SK-N-SH treated with all-trans-retinoic acid at 6 μM for 48 hours (cell line): ENCODE measurements around the gene MYL6B.

ENCODE experiments used
- ATAC-seq: fragments of 200-7000 bp; cut with Tn5 transposase; 3 replicates; pipeline ENCODE4 v1.9.1; 2020; ENCODE audit warnings: mild to moderate bottlenecking, moderate library complexity
- ARNTL ChIP-seq: fragments of 450-650 bp; formaldehyde crosslinking; IDR thresholded peaks from 2 replicates; pipeline ENCODE4 v1.5.0; 2020; ENCODE audit warnings: low read depth, mild to moderate bottlenecking, moderate library complexity, borderline replicate concordance
- BACH2 ChIP-seq: fragments of 250-450 bp; sonication (Bioruptor Pico); IDR thresholded peaks from 2 replicates; pipeline ENCODE4 v1.9.0; 2021; ENCODE audit warnings: mild to moderate bottlenecking, borderline replicate concordance
- CREB5 ChIP-seq: fragments of 250-450 bp; sonication (Bioruptor Pico); IDR thresholded peaks from 2 replicates; pipeline ENCODE4 v1.5.1; 2020; ENCODE audit warnings: low read depth, mild to moderate bottlenecking, moderate library complexity
- CSRNP3 ChIP-seq: fragments of 250-450 bp; sonication (Bioruptor Pico); IDR thresholded peaks from 2 replicates; pipeline ENCODE4 v1.5.1; 2021; ENCODE audit warnings: mild to moderate bottlenecking, moderate library complexity
- ESRRG ChIP-seq: fragments of 250-450 bp; sonication (Bioruptor Pico); IDR thresholded peaks from 2 replicates; pipeline ENCODE4 v1.6.1; 2021; ENCODE audit warnings: mild to moderate bottlenecking
- GLIS3 ChIP-seq: fragments of 250-450 bp; sonication (Bioruptor Pico); IDR thresholded peaks from 2 replicates; pipeline ENCODE4 v1.5.0; 2020; ENCODE audit warnings: mild to moderate bottlenecking, moderate library complexity
- OSR1 ChIP-seq: fragments of 250-450 bp; sonication (Bioruptor Pico); IDR thresholded peaks from 2 replicates; pipeline ENCODE4 v1.8.0; 2022; ENCODE audit warnings: moderate library complexity, mild to moderate bottlenecking, inconsistent platforms
- PATZ1 ChIP-seq: fragments of 250-450 bp; sonication (Bioruptor Pico); IDR thresholded peaks from 2 replicates; pipeline ENCODE4 v1.8.0; 2020; ENCODE audit warnings: mild to moderate bottlenecking, moderate library complexity, borderline replicate concordance
- POU6F1 ChIP-seq: fragments of 250-450 bp; sonication (Bioruptor Pico); IDR thresholded peaks from 2 replicates; pipeline ENCODE4 v1.8.0; 2021; ENCODE audit warnings: low read depth, mild to moderate bottlenecking, moderate library complexity, borderline replicate concordance
- PPARA ChIP-seq: fragments of 250-450 bp; sonication (Bioruptor Pico); IDR thresholded peaks from 2 replicates; pipeline ENCODE4 v1.5.0; 2020; ENCODE audit warnings: mild to moderate bottlenecking, borderline replicate concordance
- SNAI2 ChIP-seq: fragments of 250-450 bp; sonication (Bioruptor Pico); IDR thresholded peaks from 2 replicates; pipeline ENCODE4 v1.5.0; 2020; ENCODE audit warnings: mild to moderate bottlenecking, moderate library complexity
- TCF4 ChIP-seq: fragments of 250-450 bp; sonication (Bioruptor Pico); IDR thresholded peaks from 2 replicates; pipeline ENCODE4 v1.8.0; 2021; ENCODE audit warnings: mild to moderate bottlenecking, moderate library complexity, borderline replicate concordance
- TOX ChIP-seq: fragments of 250-450 bp; sonication (Bioruptor Pico); IDR thresholded peaks from 2 replicates; pipeline ENCODE4 v1.8.0; 2021; ENCODE audit warnings: mild to moderate bottlenecking, moderate library complexity, borderline replicate concordance
- TSHZ2 ChIP-seq: fragments of 250-450 bp; sonication (Bioruptor Pico); IDR thresholded peaks from 2 replicates; pipeline ENCODE4 v1.5.0; 2020; ENCODE audit warnings: mild to moderate bottlenecking, moderate library complexity
- ZC3H10 ChIP-seq: fragments of 250-450 bp; sonication (Bioruptor Pico); IDR thresholded peaks from 2 replicates; pipeline ENCODE4 v1.5.1; 2021; ENCODE audit warnings: mild to moderate bottlenecking, moderate library complexity
- ZFP3 ChIP-seq: fragments of 250-450 bp; sonication (Bioruptor Pico); IDR thresholded peaks from 2 replicates; pipeline ENCODE4 v1.5.0; 2020; ENCODE audit warnings: mild to moderate bottlenecking, moderate library complexity
- ZFP30 ChIP-seq: fragments of 450-650 bp; formaldehyde crosslinking; IDR thresholded peaks from 2 replicates; pipeline ENCODE4 v1.5.0; 2022; ENCODE audit warnings: mild to moderate bottlenecking, moderate library complexity
- ZNF70 ChIP-seq: fragments of 450-650 bp; formaldehyde crosslinking; IDR thresholded peaks from 2 replicates; pipeline ENCODE4 v1.5.0; 2020; ENCODE audit warnings: mild to moderate bottlenecking, moderate library complexity
- ZNF8 ChIP-seq: fragments of 450-650 bp; formaldehyde crosslinking; IDR thresholded peaks from 2 replicates; pipeline ENCODE4 v1.5.0; 2020; ENCODE audit warnings: mild to moderate bottlenecking, moderate library complexity

MYL6B gene

GRCh38 chr12:56122637-56123036 lies 29.8 kb upstream of the MYL6B start:
- no peak for ATAC-seq
- no peak for TF ChIP-seq ZFP30 (CRISPR knock-in tag)
- no peak for TF ChIP-seq ZNF8 (CRISPR knock-in tag)
- TF ChIP-seq GLIS3 (CRISPR knock-in tag), result no peak
- no peak for TF ChIP-seq CREB5 (CRISPR knock-in tag)
- no peak for TF ChIP-seq PATZ1 (CRISPR knock-in tag)
- TF ChIP-seq OSR1 (CRISPR knock-in tag), result no peak
- TF ChIP-seq CSRNP3 (CRISPR knock-in tag), result no peak
- TF ChIP-seq ESRRG (CRISPR knock-in tag), result no peak
- TF ChIP-seq POU6F1 (CRISPR knock-in tag), result no peak
- no peak for TF ChIP-seq BACH2 (CRISPR knock-in tag)

- no peak for TF ChIP-seq TOX (CRISPR knock-in tag)
- no peak for TF ChIP-seq GLIS3 (CRISPR knock-in tag)
- no peak for TF ChIP-seq SNAI2 (CRISPR knock-in tag)
- TF ChIP-seq ARNTL (CRISPR knock-in tag), result no peak
- no peak for TF ChIP-seq ZFP30 (CRISPR knock-in tag)
- TF ChIP-seq ZC3H10 (CRISPR knock-in tag), result no peak
- TF ChIP-seq PPARA (CRISPR knock-in tag), result no peak
- no peak for TF ChIP-seq ZFP3 (CRISPR knock-in tag)
- TF ChIP-seq BACH2 (CRISPR knock-in tag), result no peak
- no peak for TF ChIP-seq PATZ1 (CRISPR knock-in tag)
- ATAC-seq, result no peak
These were observed 28.3 kb upstream of the MYL6B start for GRCh38 chr12:56124133-56124532.

- no peak for ATAC-seq
- TF ChIP-seq TOX (CRISPR knock-in tag) (no peak), BACH2 (CRISPR knock-in tag) (no peak), CREB5 (CRISPR knock-in tag) (no peak), TCF4 (CRISPR knock-in tag) (no peak), ZNF70 (CRISPR knock-in tag) (no peak), OSR1 (CRISPR knock-in tag) (no peak), GLIS3 (CRISPR knock-in tag) (no peak), PPARA (CRISPR knock-in tag) (no peak), TSHZ2 (CRISPR knock-in tag) (no peak), POU6F1 (CRISPR knock-in tag) (no peak), ZFP3 (CRISPR knock-in tag) (no peak), ARNTL (CRISPR knock-in tag) (no peak), PATZ1 (CRISPR knock-in tag) (no peak)
These were observed 25.6 kb upstream of the MYL6B start for GRCh38 chr12:56126732-56127239.
